ENCODE results near the gene EXOC4. TPM values are rescaled to one million over a fixed set of nuclear protein-coding genes. Genes with fewer than 3 reads are reported as not detected.

EXOC4 gene
- total RNA-seq, 1 experiment from 2014 or later: 71.0 TPM

DNA sequence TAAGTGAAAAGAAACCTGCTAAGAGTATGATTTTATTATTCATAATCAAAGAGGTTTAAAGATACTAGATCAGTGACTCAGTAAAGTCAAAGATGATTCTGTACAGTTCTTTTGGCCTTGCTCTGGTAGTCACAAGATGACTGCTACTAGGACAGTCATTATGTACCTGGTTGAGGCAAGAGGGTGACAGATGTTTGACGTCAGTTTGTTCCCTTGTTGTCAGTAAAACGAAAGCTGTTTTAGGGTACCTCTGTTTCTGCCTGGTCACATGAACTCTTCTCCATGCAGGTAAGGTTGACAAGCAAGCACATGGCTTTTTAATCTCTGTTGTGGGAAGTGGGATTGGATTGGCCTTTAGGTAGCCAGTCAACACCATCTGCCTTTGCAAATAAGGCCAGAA is 308.0 kb downstream of the EXOC4 start:
- no peak for TF ChIP-seq POLR2AphosphoS5 (IDR thresholded peaks at IDR 0.05; ENCODE audit: low read depth, low read length)
- TF ChIP-seq TCF7L2 (IDR thresholded peaks at IDR 0.05; ENCODE audit: low read depth, low read length): no peak
- TF ChIP-seq, protein P1, sequence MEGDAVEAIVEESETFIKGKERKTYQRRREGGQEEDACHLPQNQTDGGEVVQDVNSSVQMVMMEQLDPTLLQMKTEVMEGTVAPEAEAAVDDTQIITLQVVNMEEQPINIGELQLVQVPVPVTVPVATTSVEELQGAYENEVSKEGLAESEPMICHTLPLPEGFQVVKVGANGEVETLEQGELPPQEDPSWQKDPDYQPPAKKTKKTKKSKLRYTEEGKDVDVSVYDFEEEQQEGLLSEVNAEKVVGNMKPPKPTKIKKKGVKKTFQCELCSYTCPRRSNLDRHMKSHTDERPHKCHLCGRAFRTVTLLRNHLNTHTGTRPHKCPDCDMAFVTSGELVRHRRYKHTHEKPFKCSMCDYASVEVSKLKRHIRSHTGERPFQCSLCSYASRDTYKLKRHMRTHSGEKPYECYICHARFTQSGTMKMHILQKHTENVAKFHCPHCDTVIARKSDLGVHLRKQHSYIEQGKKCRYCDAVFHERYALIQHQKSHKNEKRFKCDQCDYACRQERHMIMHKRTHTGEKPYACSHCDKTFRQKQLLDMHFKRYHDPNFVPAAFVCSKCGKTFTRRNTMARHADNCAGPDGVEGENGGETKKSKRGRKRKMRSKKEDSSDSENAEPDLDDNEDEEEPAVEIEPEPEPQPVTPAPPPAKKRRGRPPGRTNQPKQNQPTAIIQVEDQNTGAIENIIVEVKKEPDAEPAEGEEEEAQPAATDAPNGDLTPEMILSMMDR (IDR thresholded peaks at IDR 0.05): no peak
- no peak for TF ChIP-seq SIN3A (IDR thresholded peaks at IDR 0.05; ENCODE audit: borderline replicate concordance, insufficient read depth, low read depth, low read length)
- TF ChIP-seq REST (IDR thresholded peaks at IDR 0.05; ENCODE audit: insufficient read depth in 1 of 2, low read depth in 2 of 2, low read length in 1 of 2): no peak
- in situ Hi-C loops (cut with HindIII; ENCODE audit: low pct_unique_long_range_greater_than_20kb, low sequenced_read_pairs): no loop called here
- Histone ChIP-seq H3K9me3 (ENCODE audit: control insufficient read depth, insufficient read depth, low read depth, low read length) (no peaks in the 10 kb centered on the region), H3K36me3 (ENCODE audit: control insufficient read depth, insufficient read depth, low read length) (no peaks in the 10 kb centered on the region), H3K4me3 (ENCODE audit: low read depth in 2 of 2, low read length in 2 of 2) (no peak overlapping the region), H3K4me1 (ENCODE audit: control insufficient read depth, insufficient read depth, low read length) (no peaks in the 10 kb centered on the region), H3K27ac (ENCODE audit: low read length) (no peak overlapping the region), H3K27me3 (ENCODE audit: control insufficient read depth, insufficient read depth, low read length) (no peaks in the 10 kb centered on the region)
- ATAC-seq (no peak), DNase-seq (ENCODE audit: low read depth, low spot score) (no peak)
- intact Hi-C loops (cut with micrococcal nuclease; ENCODE audit: unreplicated experiment): no loop called here
- no TSS peak for BruUV-seq (replicated peaks)
- ChIA-PET CTCF (no interaction called here), POLR2A (no interaction called here)

- no peak for DNase-seq (ENCODE audit: low read depth, low spot score)
- Histone ChIP-seq H3K36me3 (ENCODE audit: control insufficient read depth, insufficient read depth, low read length) (no peaks in the 10 kb centered on the region), H3K27me3 (ENCODE audit: control insufficient read depth, insufficient read depth, low read length) (no peaks in the 10 kb centered on the region), H3K9me3 (ENCODE audit: control insufficient read depth, insufficient read depth, low read depth, low read length) (no peaks in the 10 kb centered on the region), H3K4me3 (ENCODE audit: low read depth in 2 of 2, low read length in 2 of 2) (no peak overlapping the region), H3K27ac (ENCODE audit: low read length) (no peak overlapping the region), H3K4me1 (ENCODE audit: control insufficient read depth, insufficient read depth, low read length) (no peaks in the 10 kb centered on the region)
- intact Hi-C loops (cut with micrococcal nuclease; ENCODE audit: unreplicated experiment) (no loop called here), in situ Hi-C loops (cut with HindIII; ENCODE audit: low pct_unique_long_range_greater_than_20kb, low sequenced_read_pairs) (no loop called here)
- no peak for ATAC-seq
- BruUV-seq (replicated peaks): no TSS peak
- CTCF ChIA-PET: no interaction called here
- POLR2A ChIA-PET: no interaction called here
- TF ChIP-seq TCF7L2 (IDR thresholded peaks at IDR 0.05; ENCODE audit: low read depth, low read length) (no peak), POLR2AphosphoS5 (IDR thresholded peaks at IDR 0.05; ENCODE audit: low read depth, low read length) (no peak), REST (IDR thresholded peaks at IDR 0.05; ENCODE audit: insufficient read depth in 1 of 2, low read depth in 2 of 2, low read length in 1 of 2) (no peak), SIN3A (IDR thresholded peaks at IDR 0.05; ENCODE audit: borderline replicate concordance, insufficient read depth, low read depth, low read length) (no peak)
- TF ChIP-seq, protein P1 (IDR thresholded peaks at IDR 0.05): no peak
Observed at GRCh38 chr7:133561396-133561795, 308.5 kb downstream of the EXOC4 start.

Measured in Panc1 (cell line).